ENCODE results near the gene OTOP2.
"Not testable (repeated sequence)": the region's sequence is repeated elsewhere in the genome, so short reads cannot be mapped to it uniquely, and the experiment has no call there.

The OTOP2 gene

GRCh38 chr17:74975943-74976342 lies 51.9 kb downstream of the OTOP2 start:
- DNase-seq = no peak

GRCh38 chr17:74977802-74978201 lies 53.7 kb downstream of the OTOP2 start:
- DNase-seq = no peak

GRCh38 chr17:74978240-74978639 lies 54.2 kb downstream of the OTOP2 start:
- DNase-seq = no peak

- no peak for DNase-seq
Observed at GRCh38 chr17:74979408-74980146, 55.5 kb downstream of the OTOP2 start.

GRCh38 chr17:74981318-74981978 lies 57.4 kb downstream of the OTOP2 start:
- no peak for DNase-seq

GRCh38 chr17:74981979-74982662 lies 58.0 kb downstream of the OTOP2 start:
- DNase-seq = peak; percentile 22

GRCh38 chr17:74982663-74983313 lies 58.7 kb downstream of the OTOP2 start:
- DNase-seq = not testable (repeated sequence)
